HG02973 (cell line): Measurements from ENCODE around the gene APBA2.

Source experiments
- ATAC-seq: cut with Tn5 transposase; IDR thresholded peaks from one replicate; pipeline ENCODE4 v1.9.1; 2021; ENCODE audit warnings: moderate library complexity; ENCODE audit not compliant: unreplicated experiment

APBA2 gene

GRCh38 chr15:29054171-29055045 lies 168.6 kb downstream of the APBA2 start:
- no peak for ATAC-seq

DNA sequence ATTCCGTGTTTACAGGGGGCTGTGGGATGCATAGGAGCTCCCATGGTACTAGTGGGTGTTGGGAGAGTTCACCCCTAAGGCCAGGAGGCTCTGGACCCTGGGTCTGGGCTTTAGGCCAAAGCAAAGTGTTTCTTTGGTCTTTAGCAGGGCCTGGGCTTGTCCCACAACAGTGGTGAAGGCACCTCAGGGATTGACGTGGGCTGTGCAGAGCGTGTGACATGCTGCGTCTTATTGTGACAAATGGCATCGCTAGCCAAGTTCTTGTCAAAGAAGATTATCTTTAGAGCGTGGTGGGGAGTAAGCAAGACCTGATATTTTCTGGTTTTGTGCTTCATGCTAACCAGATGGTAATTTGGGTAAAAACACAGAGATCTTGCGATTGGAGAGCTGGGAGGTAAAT lies 170.1 kb downstream of the APBA2 start:
- no peak for ATAC-seq

DNA sequence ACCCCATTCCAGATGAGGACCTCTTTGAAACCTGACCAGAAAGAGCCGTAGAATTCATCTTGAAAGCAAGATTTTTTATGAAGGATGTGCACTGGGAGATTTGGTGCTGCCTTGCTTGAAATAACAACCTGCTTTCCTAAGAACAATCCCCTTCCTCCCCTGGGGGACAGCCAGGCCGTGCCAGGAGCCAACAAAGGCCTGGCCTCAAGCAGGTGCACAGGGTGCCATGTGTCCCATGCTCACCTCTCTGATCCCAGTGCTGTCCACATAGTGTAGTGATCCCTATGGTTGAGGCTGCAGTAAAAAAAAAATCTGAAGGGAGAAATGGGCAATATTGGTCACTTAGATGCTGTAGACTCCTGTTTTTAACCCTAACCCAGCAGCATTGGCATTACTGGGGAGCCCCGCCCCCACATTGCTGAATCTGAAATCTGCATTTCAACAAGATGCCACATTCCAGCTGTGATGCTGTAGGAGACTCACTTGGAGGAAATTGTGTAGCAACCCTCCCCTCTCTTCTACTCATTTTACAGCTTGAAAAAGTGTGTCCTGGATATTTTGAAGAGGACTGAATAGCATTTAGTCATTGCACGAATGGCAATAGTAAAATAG lies 171.2 kb downstream of the APBA2 start:
- ATAC-seq: no peak

DNA sequence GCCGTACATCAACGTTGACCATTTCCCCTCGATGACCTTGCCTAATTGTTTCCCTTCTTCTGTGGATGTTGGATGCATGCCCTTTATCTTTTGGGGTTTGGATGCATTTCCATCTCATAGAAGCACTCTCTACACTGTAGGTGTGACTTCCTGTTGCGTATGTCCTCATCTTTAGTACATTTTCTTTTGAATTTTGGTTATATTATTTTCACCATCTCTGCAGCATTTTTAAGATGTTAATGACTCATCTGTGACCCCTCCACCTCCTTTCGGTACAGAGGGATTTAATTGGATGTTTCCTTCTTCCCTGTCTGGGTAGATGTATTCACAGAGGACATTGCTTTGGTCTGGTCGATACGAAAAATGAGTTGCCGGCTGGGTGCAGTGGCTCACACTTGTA lies 172.1 kb downstream of the APBA2 start:
- no peak for ATAC-seq

- ATAC-seq: no peak
These were observed 173.2 kb downstream of the APBA2 start for GRCh38 chr15:29058903-29059539.

DNA sequence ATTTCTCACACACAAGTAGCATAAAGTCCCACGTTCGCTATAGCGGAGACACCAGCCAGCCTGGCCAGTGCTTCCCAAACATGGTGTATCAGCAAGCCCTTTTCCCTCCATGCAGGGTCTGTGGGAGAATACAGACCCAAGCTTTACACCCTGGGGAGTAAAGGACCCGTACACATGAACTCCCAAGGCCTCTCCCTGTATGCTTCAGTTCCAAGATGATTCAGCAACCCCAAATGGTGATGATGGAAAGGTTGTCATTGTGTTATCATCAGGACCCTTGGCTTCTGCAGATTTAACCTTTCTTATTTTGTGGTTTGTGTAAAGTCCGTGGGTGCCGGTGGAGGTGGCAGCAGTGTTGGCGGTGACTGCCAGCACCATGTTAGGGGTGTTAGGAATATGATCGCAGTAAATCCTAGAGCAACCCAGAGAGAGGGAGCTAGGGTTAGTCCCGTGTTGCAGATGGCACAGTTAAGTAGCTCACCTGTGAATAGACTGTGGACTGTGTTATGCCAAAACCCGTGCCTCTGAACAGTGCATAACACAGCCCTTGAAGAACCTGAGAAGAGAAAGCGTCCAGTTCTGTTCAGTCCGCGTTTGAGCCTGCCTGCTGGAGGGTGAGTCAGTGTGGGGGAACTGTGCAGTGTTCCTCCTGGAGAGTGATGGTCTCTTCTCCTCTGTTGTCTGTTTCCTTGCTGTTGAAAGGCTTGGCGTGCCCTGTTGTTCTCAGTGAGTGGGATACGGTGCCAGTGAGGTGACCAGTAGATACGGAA lies 174.3 kb downstream of the APBA2 start:
- ATAC-seq: no peak

GRCh38 chr15:29061746-29062145 lies 176.0 kb downstream of the APBA2 start:
- ATAC-seq: no peak

- no peak for ATAC-seq
These were observed 176.4 kb downstream of the APBA2 start for GRCh38 chr15:29062179-29062591.

DNA sequence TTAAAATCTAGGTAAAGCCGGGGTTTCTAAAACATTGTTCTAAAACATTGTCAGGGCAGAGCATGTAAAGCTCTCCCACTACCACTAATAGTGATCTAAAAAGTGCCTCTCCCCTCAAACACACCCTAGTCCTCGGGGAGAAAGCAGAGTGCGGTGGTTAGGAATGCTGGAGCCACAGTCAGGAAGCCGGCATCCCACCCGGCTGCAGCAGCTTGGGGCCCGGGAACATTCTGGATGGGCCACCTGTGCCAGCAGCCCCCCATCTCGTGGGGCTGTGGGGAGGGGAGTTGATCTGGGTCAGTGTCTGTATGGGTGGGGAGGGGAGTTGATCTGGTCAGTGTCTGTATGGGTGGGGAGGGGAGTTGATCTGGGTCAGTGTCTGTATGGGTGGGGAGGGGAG lies 176.9 kb downstream of the APBA2 start:
- no peak for ATAC-seq

- ATAC-seq: no peak
These were observed 177.9 kb downstream of the APBA2 start for GRCh38 chr15:29063646-29064045.

DNA sequence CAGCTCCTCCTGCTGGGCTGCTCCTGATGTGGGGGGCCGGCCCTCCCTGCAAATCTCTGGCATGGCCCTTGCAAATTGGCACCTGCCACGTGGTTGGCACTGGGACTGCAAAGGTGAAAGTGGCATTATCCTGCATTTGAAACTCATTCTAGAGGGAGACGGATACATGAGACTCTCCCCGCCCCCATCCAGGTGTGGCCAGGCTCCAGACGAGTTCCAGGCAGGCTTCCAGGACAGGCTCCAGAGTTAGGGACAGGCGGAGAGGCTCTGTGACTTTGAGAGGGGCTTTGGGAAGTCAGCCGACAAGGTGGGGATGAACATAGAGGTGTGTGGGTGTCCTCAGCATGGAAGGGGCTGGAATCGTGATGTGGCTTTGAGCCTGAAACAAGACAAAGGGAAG lies 178.5 kb downstream of the APBA2 start:
- ATAC-seq: no peak

- ATAC-seq: no peak
These were observed 179.0 kb downstream of the APBA2 start for GRCh38 chr15:29064731-29065130.

- no peak for ATAC-seq
These were observed 179.8 kb downstream of the APBA2 start for GRCh38 chr15:29065571-29065970.

DNA sequence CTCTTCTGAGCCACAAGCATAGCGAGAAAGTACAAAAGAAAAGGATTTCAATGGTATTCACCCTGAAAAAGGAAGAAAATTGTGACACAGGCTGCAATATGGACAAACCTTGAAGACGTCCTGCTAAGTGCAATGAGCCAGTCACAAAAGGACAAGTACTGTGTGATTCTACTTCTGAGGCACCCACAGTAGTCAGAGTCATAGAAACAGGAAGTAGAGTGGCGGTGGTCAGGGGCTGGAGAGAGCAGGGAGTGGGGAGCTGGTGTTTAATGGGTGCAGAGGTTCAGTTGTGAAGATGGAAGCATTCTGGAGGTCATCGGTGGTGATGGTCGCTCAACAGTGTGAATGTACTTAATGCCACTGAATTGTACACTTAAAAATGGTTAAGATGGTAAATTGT lies 180.5 kb downstream of the APBA2 start:
- no peak for ATAC-seq

DNA sequence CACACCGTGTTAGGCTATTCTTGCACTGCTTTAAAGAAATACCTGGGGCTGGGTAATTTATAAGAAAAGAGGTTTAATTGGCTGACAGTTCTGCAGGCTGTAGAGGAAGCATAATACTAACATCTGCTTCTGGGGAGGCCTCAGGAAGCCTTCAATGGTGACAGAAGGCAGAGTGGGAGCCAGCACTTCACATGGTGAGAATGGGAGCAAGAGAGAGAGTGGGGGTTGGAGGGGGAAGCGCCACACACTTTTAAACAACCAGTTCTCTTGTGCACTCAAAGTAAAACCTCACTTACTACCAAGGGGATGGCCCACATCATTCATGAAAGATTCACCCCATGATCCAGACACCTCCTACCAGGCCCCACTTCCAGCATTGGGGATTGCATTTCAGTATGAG lies 181.1 kb downstream of the APBA2 start:
- ATAC-seq: no peak

DNA sequence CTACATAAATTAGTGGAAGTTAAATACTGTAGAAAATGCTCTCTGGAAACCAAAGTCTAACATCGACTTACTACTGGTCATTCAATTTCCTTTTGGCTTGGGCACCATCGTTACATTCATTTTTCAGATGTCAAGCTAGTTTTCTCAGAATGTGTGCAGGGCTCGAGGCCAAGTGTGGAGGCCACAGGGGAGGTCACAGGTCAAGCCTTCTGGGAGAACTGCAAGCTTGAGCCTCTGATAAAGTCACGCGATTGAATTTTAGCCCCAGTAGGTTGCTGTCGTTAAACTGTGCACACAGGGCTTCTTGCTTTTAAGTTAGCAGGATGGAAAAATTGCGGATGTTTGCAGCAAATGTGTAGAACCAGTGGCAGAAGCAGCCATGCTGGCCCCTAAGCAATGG lies 182.2 kb downstream of the APBA2 start:
- no peak for ATAC-seq

- ATAC-seq: no peak
These were observed 184.9 kb downstream of the APBA2 start for GRCh38 chr15:29070471-29071231.

GRCh38 chr15:29071232-29071881 lies 185.6 kb downstream of the APBA2 start:
- no peak for ATAC-seq

DNA sequence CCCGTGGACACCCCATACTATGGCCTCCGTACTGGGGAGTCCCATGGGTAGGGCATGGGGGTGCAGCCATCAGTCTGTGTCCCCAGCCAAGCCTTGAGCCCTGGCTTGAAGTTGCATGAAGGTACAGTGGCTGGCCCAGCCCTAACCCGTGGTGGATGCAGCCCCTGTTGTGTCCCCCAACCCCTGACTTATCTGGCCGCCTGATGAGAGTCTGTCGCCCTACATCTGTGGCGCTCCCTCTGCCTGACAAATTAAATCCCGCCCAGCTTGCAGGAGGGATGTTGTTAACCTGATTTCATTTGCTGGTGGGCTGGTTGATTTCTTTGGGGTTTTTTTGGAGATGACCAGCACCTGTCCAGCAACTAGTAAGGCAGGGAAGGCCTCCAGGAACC lies 186.1 kb downstream of the APBA2 start:
- no peak for ATAC-seq

- no peak for ATAC-seq
These were observed 186.7 kb downstream of the APBA2 start for GRCh38 chr15:29072444-29072843.
